ENCODE data around the gene MDN1.

DNA sequence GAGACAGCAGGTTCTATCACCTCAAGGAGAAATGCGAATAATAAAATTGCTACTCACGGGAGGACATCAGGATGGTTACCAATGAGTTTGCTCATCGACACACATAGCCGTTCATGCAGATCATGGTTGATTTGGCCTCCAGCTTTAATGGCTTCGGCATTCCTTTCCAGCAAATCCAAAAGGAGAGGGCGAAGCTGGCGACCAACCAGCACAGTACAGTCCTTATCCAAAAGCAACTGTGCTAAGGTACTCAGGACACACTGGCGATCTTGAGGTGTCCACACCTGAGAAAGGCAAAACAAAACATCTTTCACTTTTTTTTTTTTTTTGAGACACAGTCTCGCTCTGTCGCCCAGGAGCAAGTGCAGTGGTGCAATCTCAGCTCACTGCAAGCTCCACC is 16.3 kb downstream of the MDN1 start:
- no peak for TF ChIP-seq SIN3A (conservative IDR thresholded peaks at IDR 0.05 in 1 of 2, IDR thresholded peaks at IDR 0.05 in 1 of 2; ENCODE audit: low read depth in 1 of 2, low read length in 2 of 2)
- TF ChIP-seq, protein P1, sequence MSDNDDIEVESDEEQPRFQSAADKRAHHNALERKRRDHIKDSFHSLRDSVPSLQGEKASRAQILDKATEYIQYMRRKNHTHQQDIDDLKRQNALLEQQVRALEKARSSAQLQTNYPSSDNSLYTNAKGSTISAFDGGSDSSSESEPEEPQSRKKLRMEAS (IDR thresholded peaks at IDR 0.05), result no peak
- no peak for TF ChIP-seq POLR2AphosphoS5 (IDR thresholded peaks at IDR 0.05; ENCODE audit: low read depth, low read length)
- TF ChIP-seq, protein P2, sequence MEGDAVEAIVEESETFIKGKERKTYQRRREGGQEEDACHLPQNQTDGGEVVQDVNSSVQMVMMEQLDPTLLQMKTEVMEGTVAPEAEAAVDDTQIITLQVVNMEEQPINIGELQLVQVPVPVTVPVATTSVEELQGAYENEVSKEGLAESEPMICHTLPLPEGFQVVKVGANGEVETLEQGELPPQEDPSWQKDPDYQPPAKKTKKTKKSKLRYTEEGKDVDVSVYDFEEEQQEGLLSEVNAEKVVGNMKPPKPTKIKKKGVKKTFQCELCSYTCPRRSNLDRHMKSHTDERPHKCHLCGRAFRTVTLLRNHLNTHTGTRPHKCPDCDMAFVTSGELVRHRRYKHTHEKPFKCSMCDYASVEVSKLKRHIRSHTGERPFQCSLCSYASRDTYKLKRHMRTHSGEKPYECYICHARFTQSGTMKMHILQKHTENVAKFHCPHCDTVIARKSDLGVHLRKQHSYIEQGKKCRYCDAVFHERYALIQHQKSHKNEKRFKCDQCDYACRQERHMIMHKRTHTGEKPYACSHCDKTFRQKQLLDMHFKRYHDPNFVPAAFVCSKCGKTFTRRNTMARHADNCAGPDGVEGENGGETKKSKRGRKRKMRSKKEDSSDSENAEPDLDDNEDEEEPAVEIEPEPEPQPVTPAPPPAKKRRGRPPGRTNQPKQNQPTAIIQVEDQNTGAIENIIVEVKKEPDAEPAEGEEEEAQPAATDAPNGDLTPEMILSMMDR (IDR thresholded peaks at IDR 0.05; ENCODE audit: control extremely low read depth in 1 of 3, insufficient read depth in 1 of 3, low read depth in 1 of 3, low read length in 3 of 3), result no peak
- TF ChIP-seq SRF (IDR thresholded peaks at IDR 0.05; ENCODE audit: low read depth, low read length), result no peak
- TF ChIP-seq SUZ12 (IDR thresholded peaks at IDR 0.05; ENCODE audit: low read length), result no peak
- TF ChIP-seq TEAD4 (IDR thresholded peaks at IDR 0.05; ENCODE audit: low read depth, low read length), result no peak
- no peak for TF ChIP-seq HDAC2 (IDR thresholded peaks at IDR 0.05; ENCODE audit: borderline replicate concordance in 1 of 2, low read depth in 2 of 2, low read length in 2 of 2)
- TF ChIP-seq, protein P3, sequence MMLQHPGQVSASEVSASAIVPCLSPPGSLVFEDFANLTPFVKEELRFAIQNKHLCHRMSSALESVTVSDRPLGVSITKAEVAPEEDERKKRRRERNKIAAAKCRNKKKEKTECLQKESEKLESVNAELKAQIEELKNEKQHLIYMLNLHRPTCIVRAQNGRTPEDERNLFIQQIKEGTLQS (IDR thresholded peaks at IDR 0.05; ENCODE audit: insufficient read depth, low read depth, low read length), result no peak
- TF ChIP-seq, protein P4, sequence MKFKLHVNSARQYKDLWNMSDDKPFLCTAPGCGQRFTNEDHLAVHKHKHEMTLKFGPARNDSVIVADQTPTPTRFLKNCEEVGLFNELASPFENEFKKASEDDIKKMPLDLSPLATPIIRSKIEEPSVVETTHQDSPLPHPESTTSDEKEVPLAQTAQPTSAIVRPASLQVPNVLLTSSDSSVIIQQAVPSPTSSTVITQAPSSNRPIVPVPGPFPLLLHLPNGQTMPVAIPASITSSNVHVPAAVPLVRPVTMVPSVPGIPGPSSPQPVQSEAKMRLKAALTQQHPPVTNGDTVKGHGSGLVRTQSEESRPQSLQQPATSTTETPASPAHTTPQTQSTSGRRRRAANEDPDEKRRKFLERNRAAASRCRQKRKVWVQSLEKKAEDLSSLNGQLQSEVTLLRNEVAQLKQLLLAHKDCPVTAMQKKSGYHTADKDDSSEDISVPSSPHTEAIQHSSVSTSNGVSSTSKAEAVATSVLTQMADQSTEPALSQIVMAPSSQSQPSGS (IDR thresholded peaks at IDR 0.05; ENCODE audit: low read length), result no peak
